ENCODE results near the gene GLS.

GRCh38 chr2:190876631-190877030, 4.0 kb upstream of the GLS start:
- TF ChIP-seq CTCF (IDR thresholded peaks at IDR 0.05) (no peak), POLR2A (IDR thresholded peaks at IDR 0.05) (no peak), EP300 (IDR thresholded peaks at IDR 0.05) (no peak)
